Measurements from ENCODE around the gene CMTM8.

- no peak for TF ChIP-seq REST (IDR thresholded peaks at IDR 0.05; ENCODE audit: unreplicated experiment)
- TF ChIP-seq CTCF (conservative IDR thresholded peaks at IDR 0.05; ENCODE audit: low read depth in 2 of 2), result no peak
Observed at GRCh38 chr3:32401556-32402081, 163.1 kb downstream of the CMTM8 start.
